ENCODE data around the gene HAND2. TPM values are rescaled to one million over a fixed set of nuclear protein-coding genes. Genes with fewer than 3 reads are reported as not detected.

Gene HAND2
- total and polyA plus RNA-seq, 5 experiments from 2014 or later = not detected

GRCh38 chr4:173502282-173502681, 27.7 kb downstream of the HAND2 start:
- peaks cover 0 to 24% (median 5%) of the 10 kb centered on the region in 9 donors for H3K9me3 Mint-ChIP-seq
- H3K4me1 Mint-ChIP-seq = peaks cover 9 to 41% (median 34%) of the 10 kb centered on the region in 4 donors
- DNase-seq = no peak
- POLR2A ChIA-PET = interaction anchor here (0.8 kb wide), 1 partner anchor 87 kb away, joined by 3 read pairs; no protein-coding TSS in a partner anchor
- H3K27me3 Mint-ChIP-seq = peaks cover 63 to 99% (median 76%) of the 10 kb centered on the region in 5 donors
- H3K36me3 Mint-ChIP-seq = peaks cover 5 to 7% (median 7%) of the 10 kb centered on the region in 3 donors
- no peak overlapping the region for H3K27ac Mint-ChIP-seq
- peak overlapping the region in 3 of 10 donors; percentile 10 to 54 (median 45) for H3K4me3 Mint-ChIP-seq
- no peak for ATAC-seq

GRCh38 chr4:173501592-173502150, 28.4 kb downstream of the HAND2 start:
- ATAC-seq (no peak), DNase-seq (no peak)
- Mint-ChIP-seq H3K36me3 (peaks cover 4 to 7% (median 6%) of the 10 kb centered on the region in 3 donors), H3K4me1 (peaks cover 9 to 37% (median 28%) of the 10 kb centered on the region in 4 donors), H3K27ac (peak overlapping the region in 2 of 10 donors; percentile 18 to 48), H3K4me3 (peak overlapping the region; percentile 39 to 76 (median 69)), H3K9me3 (peaks cover 0 to 23% (median 5%) of the 10 kb centered on the region in 9 donors), H3K27me3 (peaks cover 64 to 99% (median 78%) of the 10 kb centered on the region in 5 donors)
- POLR2A ChIA-PET = no interaction called here

GRCh38 chr4:173500841-173501591, 29.0 kb downstream of the HAND2 start:
- Mint-ChIP-seq H3K4me1 (peaks cover 9 to 31% (median 22%) of the 10 kb centered on the region in 4 donors), H3K27me3 (peaks cover 64 to 99% (median 77%) of the 10 kb centered on the region in 5 donors), H3K27ac (peak overlapping the region in 1 of 10 donors; percentile 48), H3K4me3 (peak overlapping the region; percentile 65 to 81 (median 70)), H3K36me3 (peaks cover 4 to 7% (median 6%) of the 10 kb centered on the region in 3 donors), H3K9me3 (peaks cover 0 to 17% (median 5%) of the 10 kb centered on the region in 9 donors)
- ATAC-seq (no peak), DNase-seq (no peak)
- POLR2A ChIA-PET = interaction anchor here (0.5 to 1.1 kb wide), 2 partner anchors 131 to 181 kb away, joined by 3 read pairs; partner anchors contain the start of gene SAP30

GRCh38 chr4:173499658-173500535, 30.1 kb downstream of the HAND2 start:
- Mint-ChIP-seq H3K4me1 (peaks cover 6 to 23% (median 14%) of the 10 kb centered on the region in 4 donors), H3K27ac (peak overlapping the region in 1 of 10 donors; percentile 7), H3K4me3 (peak overlapping the region in 9 of 10 donors; percentile 61 to 80 (median 71)), H3K9me3 (peaks cover 0 to 16% (median 5%) of the 10 kb centered on the region in 9 donors), H3K36me3 (peaks cover 4 to 7% (median 6%) of the 10 kb centered on the region in 3 donors), H3K27me3 (peaks cover 57 to 96% (median 71%) of the 10 kb centered on the region in 5 donors)
- ATAC-seq = no peak
- POLR2A ChIA-PET = interaction anchor here (1.1 kb wide), 1 partner anchor 130 kb away, joined by 3 read pairs; the partner anchor contains the start of gene SAP30
- DNase-seq = no peak

- no peak for ATAC-seq
- Mint-ChIP-seq H3K27me3 (peaks cover 54 to 96% (median 70%) of the 10 kb centered on the region in 5 donors), H3K27ac (no peak overlapping the region), H3K36me3 (peaks cover 4 to 7% (median 6%) of the 10 kb centered on the region in 3 donors), H3K4me3 (no peak overlapping the region), H3K4me1 (peaks cover 9 to 31% (median 21%) of the 10 kb centered on the region in 4 donors), H3K9me3 (peaks cover 0 to 16% (median 5%) of the 10 kb centered on the region in 9 donors)
- POLR2A ChIA-PET = no interaction called here
- no peak for DNase-seq
Observed at GRCh38 chr4:173498771-173499170, 31.3 kb downstream of the HAND2 start.

GRCh38 chr4:173498023-173498422, 32.0 kb downstream of the HAND2 start:
- H3K4me3 Mint-ChIP-seq = no peak overlapping the region
- peaks cover 50 to 92% (median 63%) of the 10 kb centered on the region in 5 donors for H3K27me3 Mint-ChIP-seq
- H3K36me3 Mint-ChIP-seq = peaks cover 4 to 7% (median 6%) of the 10 kb centered on the region in 3 donors
- H3K9me3 Mint-ChIP-seq = peaks cover 0 to 16% (median 5%) of the 10 kb centered on the region in 9 donors
- POLR2A ChIA-PET = no interaction called here
- peaks cover 7 to 31% (median 21%) of the 10 kb centered on the region in 4 donors for H3K4me1 Mint-ChIP-seq
- no peak overlapping the region for H3K27ac Mint-ChIP-seq
- DNase-seq (no peak), ATAC-seq (no peak)

GRCh38 chr4:173494013-173494970, 35.7 kb downstream of the HAND2 start:
- H3K4me3 Mint-ChIP-seq = peak overlapping the region; percentile 68 to 88 (median 86)
- DNase-seq = peak in 8 of 10 donors; percentile 25 to 79 (median 50)
- POLR2A ChIA-PET = interaction anchor here (1.2 kb wide), 1 partner anchor 74 kb away, joined by 3 read pairs; no protein-coding TSS in a partner anchor
- H3K4me1 Mint-ChIP-seq = peaks cover 6 to 15% (median 10%) of the 10 kb centered on the region in 4 donors
- peaks cover 0 to 3% (median 0%) of the 10 kb centered on the region in 9 donors for H3K9me3 Mint-ChIP-seq
- peak overlapping the region in 1 of 10 donors; percentile 54 for H3K27ac Mint-ChIP-seq
- H3K27me3 Mint-ChIP-seq = peaks cover 29 to 73% (median 40%) of the 10 kb centered on the region in 5 donors
- H3K36me3 Mint-ChIP-seq = no peaks in the 10 kb centered on the region
- peak; percentile 96 to 99 for ATAC-seq

GRCh38 chr4:173493041-173493440, 37.0 kb downstream of the HAND2 start:
- H3K4me1 Mint-ChIP-seq = peaks cover 6 to 15% (median 9%) of the 10 kb centered on the region in 4 donors
- ATAC-seq (no peak), DNase-seq (no peak)
- H3K4me3 Mint-ChIP-seq = peak overlapping the region in 1 of 10 donors; percentile 19
- POLR2A ChIA-PET = no interaction called here
- no peaks in the 10 kb centered on the region for H3K36me3 Mint-ChIP-seq
- H3K27ac Mint-ChIP-seq = peak overlapping the region in 1 of 10 donors; percentile 47
- H3K27me3 Mint-ChIP-seq = peaks cover 22 to 61% (median 36%) of the 10 kb centered on the region in 5 donors
- no peaks in the 10 kb centered on the region for H3K9me3 Mint-ChIP-seq

GRCh38 chr4:173492315-173492714, 37.7 kb downstream of the HAND2 start:
- no peak for DNase-seq
- Mint-ChIP-seq H3K9me3 (no peaks in the 10 kb centered on the region), H3K4me1 (peaks cover 6 to 15% (median 8%) of the 10 kb centered on the region in 4 donors), H3K4me3 (no peak overlapping the region), H3K36me3 (no peaks in the 10 kb centered on the region), H3K27ac (peak overlapping the region in 1 of 10 donors; percentile 74), H3K27me3 (peaks cover 18 to 53% (median 33%) of the 10 kb centered on the region in 5 donors)
- POLR2A ChIA-PET = no interaction called here
- ATAC-seq = no peak

- POLR2A ChIA-PET = no interaction called here
- peak overlapping the region in 2 of 10 donors; percentile 34 to 49 for H3K27ac Mint-ChIP-seq
- no peaks in the 10 kb centered on the region for H3K36me3 Mint-ChIP-seq
- peaks cover 8 to 40% (median 19%) of the 10 kb centered on the region in 5 donors for H3K27me3 Mint-ChIP-seq
- H3K4me1 Mint-ChIP-seq = peaks cover 6 to 15% (median 8%) of the 10 kb centered on the region in 4 donors
- no peaks in the 10 kb centered on the region for H3K9me3 Mint-ChIP-seq
- DNase-seq (no peak), ATAC-seq (no peak)
- H3K4me3 Mint-ChIP-seq = no peak overlapping the region
Observed at GRCh38 chr4:173490817-173491528, 39.1 kb downstream of the HAND2 start.

Data from naive thymus-derived CD8-positive, alpha-beta T cell (primary cell).